Measurements from ENCODE around the gene CHCHD3.

The CHCHD3 gene

DNA sequence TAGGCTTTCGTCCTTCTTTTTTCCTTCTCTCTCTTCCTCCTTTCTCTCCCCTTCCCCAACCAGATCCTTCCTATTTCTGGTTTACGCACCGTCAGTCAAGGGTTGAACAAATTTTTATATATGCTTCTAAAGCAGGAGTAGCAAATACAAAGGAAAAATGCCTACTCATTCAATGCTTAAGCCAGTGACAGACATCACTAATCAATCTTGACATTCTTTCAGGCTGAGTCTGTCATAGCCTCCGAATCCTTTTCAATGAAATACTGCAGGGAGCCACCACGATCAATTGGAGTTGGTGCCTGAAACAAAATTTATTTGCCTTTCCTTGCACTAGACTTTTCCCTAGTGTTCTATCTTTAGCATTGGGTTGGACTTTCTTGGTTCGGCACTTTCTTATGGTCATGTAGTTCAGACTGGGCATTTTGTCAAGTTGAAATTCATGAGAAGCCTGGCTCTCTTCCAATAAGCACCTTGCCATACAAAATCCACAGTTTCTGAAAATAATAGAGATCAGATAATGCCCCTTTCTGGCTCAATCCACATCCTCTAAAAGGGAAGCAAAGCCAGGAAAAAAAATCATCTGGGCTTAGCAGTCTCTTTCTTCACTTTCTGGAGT, 266.1 kb downstream of the CHCHD3 start:
- no peaks in the 10 kb centered on the region for H3K9me3 ChIP-seq (ENCODE audit: control insufficient read depth, insufficient read depth, low read depth, low read length)
- no peak overlapping the region for H3K4me3 ChIP-seq (ENCODE audit: low read depth, low read length)
- CTCF ChIA-PET: interaction anchor here (1.0 kb wide), 1 partner anchor 112 kb away, joined by 3 read pairs; no protein-coding TSS in a partner anchor
- no peaks in the 10 kb centered on the region for H3K36me3 ChIP-seq (ENCODE audit: control insufficient read depth in 2 of 2, insufficient read depth in 1 of 2, low read length in 2 of 2)
- H3K4me1 ChIP-seq (ENCODE audit: control insufficient read depth, insufficient read depth, low read length): no peaks in the 10 kb centered on the region
- TF ChIP-seq ZNF37A (tag by site-specific recombination; IDR thresholded peaks at IDR 0.05) (no peak), INSM2 (tag by site-specific recombination; IDR thresholded peaks at IDR 0.05) (no peak), ZNF423 (tag by site-specific recombination; IDR thresholded peaks at IDR 0.05) (no peak), ZBTB17 (tag by site-specific recombination; IDR thresholded peaks at IDR 0.05) (peak; percentile 67)
- TF ChIP-seq, protein P1, sequence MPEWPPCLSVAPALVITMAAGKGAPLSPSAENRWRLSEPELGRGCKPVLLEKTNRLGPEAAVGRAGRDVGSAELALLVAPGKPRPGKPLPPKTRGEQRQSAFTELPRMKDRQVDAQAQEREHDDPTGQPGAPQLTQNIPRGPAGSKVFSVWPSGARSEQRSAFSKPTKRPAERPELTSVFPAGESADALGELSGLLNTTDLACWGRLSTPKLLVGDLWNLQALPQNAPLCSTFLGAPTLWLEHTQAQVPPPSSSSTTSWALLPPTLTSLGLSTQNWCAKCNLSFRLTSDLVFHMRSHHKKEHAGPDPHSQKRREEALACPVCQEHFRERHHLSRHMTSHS (tag by site-specific recombination; IDR thresholded peaks at IDR 0.05): no peak
- POLR2A ChIA-PET: no interaction called here
- no peak overlapping the region for H3K27ac ChIP-seq (ENCODE audit: extremely low read depth, low read depth, low read length)

DNA sequence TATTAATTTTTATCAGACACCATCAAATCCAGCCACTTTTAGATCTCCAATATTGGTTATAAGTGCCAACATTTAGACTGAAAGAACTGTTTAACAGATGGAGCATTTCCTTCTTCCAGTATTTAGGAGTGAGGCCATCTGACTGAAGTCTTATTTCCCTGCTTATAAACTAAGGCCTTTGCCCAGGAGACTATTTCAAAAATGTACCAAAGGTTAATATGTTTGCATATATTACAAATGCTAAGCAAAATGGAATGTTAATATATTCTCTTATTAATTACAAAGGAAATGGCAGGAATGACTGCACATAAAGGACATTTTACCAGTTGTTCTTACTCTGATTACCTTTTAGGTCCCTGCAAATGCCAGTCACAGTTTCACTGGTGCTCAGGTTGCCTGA, 266.8 kb downstream of the CHCHD3 start:
- TF ChIP-seq, protein P2, sequence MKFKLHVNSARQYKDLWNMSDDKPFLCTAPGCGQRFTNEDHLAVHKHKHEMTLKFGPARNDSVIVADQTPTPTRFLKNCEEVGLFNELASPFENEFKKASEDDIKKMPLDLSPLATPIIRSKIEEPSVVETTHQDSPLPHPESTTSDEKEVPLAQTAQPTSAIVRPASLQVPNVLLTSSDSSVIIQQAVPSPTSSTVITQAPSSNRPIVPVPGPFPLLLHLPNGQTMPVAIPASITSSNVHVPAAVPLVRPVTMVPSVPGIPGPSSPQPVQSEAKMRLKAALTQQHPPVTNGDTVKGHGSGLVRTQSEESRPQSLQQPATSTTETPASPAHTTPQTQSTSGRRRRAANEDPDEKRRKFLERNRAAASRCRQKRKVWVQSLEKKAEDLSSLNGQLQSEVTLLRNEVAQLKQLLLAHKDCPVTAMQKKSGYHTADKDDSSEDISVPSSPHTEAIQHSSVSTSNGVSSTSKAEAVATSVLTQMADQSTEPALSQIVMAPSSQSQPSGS (tag by site-specific recombination; IDR thresholded peaks at IDR 0.05; ENCODE audit: low read depth): no peak
- no peak for TF ChIP-seq ZNF23 (tag by site-specific recombination; IDR thresholded peaks at IDR 0.05; ENCODE audit: borderline replicate concordance)
- CTCF ChIA-PET: no interaction called here
- no peaks in the 10 kb centered on the region for H3K36me3 ChIP-seq (ENCODE audit: control insufficient read depth in 2 of 2, insufficient read depth in 1 of 2, low read length in 2 of 2)

DNA sequence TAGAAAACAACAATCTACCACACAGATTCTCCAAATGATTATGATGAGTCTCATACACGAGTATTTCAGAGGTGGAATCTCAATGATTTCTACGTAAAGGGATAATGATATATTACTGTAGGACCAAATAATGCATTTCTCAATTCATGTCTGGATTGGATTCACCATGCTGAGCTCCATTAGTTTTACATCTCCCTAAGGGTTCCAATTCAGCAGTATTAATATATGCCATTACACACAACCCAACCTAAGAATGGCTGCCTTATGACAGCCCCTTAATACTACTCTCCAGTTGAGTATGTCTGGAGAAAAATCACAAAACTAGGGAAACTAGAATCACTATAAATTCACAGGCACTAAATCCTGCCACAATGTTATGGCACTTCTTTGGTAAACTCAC, 271.3 kb downstream of the CHCHD3 start:
- H3K4me1 ChIP-seq (ENCODE audit: control insufficient read depth, insufficient read depth, low read length): no peaks in the 10 kb centered on the region
- H3K27ac ChIP-seq (ENCODE audit: extremely low read depth, low read depth, low read length): no peak overlapping the region
- POLR2A ChIA-PET: no interaction called here
- CTCF ChIA-PET: no interaction called here
- TF ChIP-seq ZNF792 (tag by site-specific recombination; IDR thresholded peaks at IDR 0.05): no peak
- no peak for TF ChIP-seq ZNF776 (tag by site-specific recombination; IDR thresholded peaks at IDR 0.05; ENCODE audit: borderline replicate concordance)
- TF ChIP-seq ZNF423 (tag by site-specific recombination; IDR thresholded peaks at IDR 0.05): no peak
- TF ChIP-seq REPIN1 (tag by site-specific recombination; IDR thresholded peaks at IDR 0.05; ENCODE audit: low read depth): no peak
- TF ChIP-seq HOXD13 (CRISPR knock-in tag; IDR thresholded peaks at IDR 0.05; ENCODE audit: borderline replicate concordance): no peak
- TF ChIP-seq, protein P1 (tag by site-specific recombination; IDR thresholded peaks at IDR 0.05): no peak
- TF ChIP-seq ZNF518A (tag by site-specific recombination; conservative IDR thresholded peaks at IDR 0.05; ENCODE audit: low read depth): no peak
- TF ChIP-seq ZNF37A (tag by site-specific recombination; IDR thresholded peaks at IDR 0.05): no peak
- TF ChIP-seq ZNF223 (tag by site-specific recombination; IDR thresholded peaks at IDR 0.05): no peak
- no peak for TF ChIP-seq ZNF530 (tag by site-specific recombination; IDR thresholded peaks at IDR 0.05; ENCODE audit: low read depth)
- TF ChIP-seq ZNF555 (tag by site-specific recombination; conservative IDR thresholded peaks at IDR 0.05): no peak
- H3K4me3 ChIP-seq (ENCODE audit: low read depth, low read length): no peak overlapping the region
- no peaks in the 10 kb centered on the region for H3K36me3 ChIP-seq (ENCODE audit: control insufficient read depth in 2 of 2, insufficient read depth in 1 of 2, low read length in 2 of 2)
- H3K9me3 ChIP-seq (ENCODE audit: control insufficient read depth, insufficient read depth, low read depth, low read length): no peaks in the 10 kb centered on the region

More for the DNA sequence above, 266.8 kb downstream of the CHCHD3 start:
- POLR2A ChIA-PET: no interaction called here
- Histone ChIP-seq H3K4me3 (ENCODE audit: low read depth, low read length) (no peak overlapping the region), H3K4me1 (ENCODE audit: control insufficient read depth, insufficient read depth, low read length) (no peaks in the 10 kb centered on the region), H3K27ac (ENCODE audit: extremely low read depth, low read depth, low read length) (no peak overlapping the region), H3K9me3 (ENCODE audit: control insufficient read depth, insufficient read depth, low read depth, low read length) (no peaks in the 10 kb centered on the region)
